HepG2 (cell line): ENCODE measurements around the gene NME9. TPM values are rescaled to one million over a fixed set of nuclear protein-coding genes. Genes with fewer than 3 reads are reported as not detected.

ENCODE experiments used
- ARNT2 ChIP-seq: sonication (generic); formaldehyde crosslinking; IDR thresholded peaks from 2 replicates; pipeline ENCODE4 v1.8.0; 2022; ENCODE audit warnings: mild to moderate bottlenecking, low read depth, missing genetic modification reagents, moderate library complexity
- HMG20B ChIP-seq: conservative IDR thresholded peaks from 2 replicates; pipeline ENCODE4 v1.6.1; 2016; ENCODE audit warnings: missing genetic modification reagents, missing compliant biosample characterization
- RARA ChIP-seq: IDR thresholded peaks from 2 replicates; pipeline ENCODE4 v1.6.1; 2016; ENCODE audit warnings: missing genetic modification reagents, missing compliant biosample characterization
- RELA ChIP-seq: sonication (generic); formaldehyde crosslinking; IDR thresholded peaks from 2 replicates; pipeline ENCODE4 v1.4.0; 2020; ENCODE audit warnings: missing genetic modification reagents
- RFX5 ChIP-seq: IDR thresholded peaks from 2 replicates; pipeline ENCODE4 v1.6.1; 2011; ENCODE audit warnings: low read depth, low read length, improper control_type of control experiment
- SOX13 ChIP-seq, 3 experiments: fragments of 450-650 bp in 1 of 3; sonication (generic) in 1 of 3; formaldehyde crosslinking in 1 of 3; IDR thresholded peaks in 2 of 3; conservative IDR thresholded peaks in 1 of 3; 2 replicates each; pipeline versions ENCODE4 v1.5.0 to v1.6.1; 2016 to 2020; ENCODE audit warnings: antibody characterized with exemption in 1 of 3, mild to moderate bottlenecking in 1 of 3, missing compliant biosample characterization in 1 of 3, missing genetic modification reagents in 1 of 3, moderate library complexity in 1 of 3
- XRCC5 ChIP-seq: fragments of 200-400 bp; formaldehyde crosslinking; optimal IDR thresholded peaks from 2 replicates; pipeline ENCODE3; 2017; ENCODE audit warnings: mild to moderate bottlenecking, low read length
- ZFP37 ChIP-seq: sonication (generic); formaldehyde crosslinking; IDR thresholded peaks from 2 replicates; pipeline ENCODE4 v1.4.0; 2020; ENCODE audit warnings: missing genetic modification reagents, borderline replicate concordance
- ZFP82 ChIP-seq: sonication (generic); formaldehyde crosslinking; IDR thresholded peaks from 2 replicates; pipeline ENCODE4 v1.5.1; 2020; ENCODE audit warnings: mild to moderate bottlenecking, missing genetic modification reagents, borderline replicate concordance
- ZNF333 ChIP-seq: sonication (generic); formaldehyde crosslinking; IDR thresholded peaks from 2 replicates; pipeline ENCODE4 v1.4.0; 2020; ENCODE audit warnings: mild to moderate bottlenecking, missing genetic modification reagents, borderline replicate concordance
- ZNF563 ChIP-seq: sonication (generic); formaldehyde crosslinking; IDR thresholded peaks from 2 replicates; pipeline ENCODE4 v1.8.0; 2022; ENCODE audit warnings: mild to moderate bottlenecking, moderate library complexity, missing genetic modification reagents
- ZNF772 ChIP-seq: sonication (generic); formaldehyde crosslinking; IDR thresholded peaks from 2 replicates; pipeline ENCODE4 v1.5.0; 2020; ENCODE audit warnings: mild to moderate bottlenecking, missing genetic modification reagents
- ZNF839 ChIP-seq: sonication (generic); formaldehyde crosslinking; IDR thresholded peaks from 2 replicates; pipeline ENCODE4 v1.4.0; 2020; ENCODE audit warnings: missing genetic modification reagents, mild to moderate bottlenecking, borderline replicate concordance
- ZNF850 ChIP-seq: sonication (generic); formaldehyde crosslinking; conservative IDR thresholded peaks from 2 replicates; pipeline ENCODE4 v1.9.0; 2021; ENCODE audit warnings: mild to moderate bottlenecking, missing genetic modification reagents
- ZNF878 ChIP-seq: sonication (generic); formaldehyde crosslinking; IDR thresholded peaks from 2 replicates; pipeline ENCODE4 v1.8.1; 2023; ENCODE audit warnings: mild to moderate bottlenecking, missing genetic modification reagents, moderate library complexity
- polyA plus RNA-seq, 8 experiments: library from polyadenylated mRNA; depleted of rRNA in 3 of 8; stranded (reverse) in 7 of 8; unstranded in 1 of 8; fragments of >200 nt; fragmentation: Illumina TruSeq in 4 of 8; extraction: Trizol in 4 of 8; gene quantifications; 2 replicates each; pipeline versions ENCODE4 v1.2.1 to v1.2.3, GENCODE V29; 2011 to 2016; ENCODE audit warnings: low read depth in 4 of 8, missing spikeins in 1 of 8, mixed read lengths in 1 of 8; ENCODE audit not compliant: insufficient read depth in 1 of 8
- total RNA-seq, 5 experiments: library from RNA; depleted of rRNA; stranded (reverse); fragments of >200 nt; fragmentation: Illumina TruSeq; extraction: Trizol; gene quantifications; 2 replicates each; pipeline ENCODE4 v1.2.3, GENCODE V29; 2016; ENCODE audit warnings: low read depth in 1 of 5
- TF ChIP-seq, protein P1 (sequence below): sonication (generic); formaldehyde crosslinking; IDR thresholded peaks from 2 replicates; pipeline ENCODE4 v1.5.0; 2020; ENCODE audit warnings: missing genetic modification reagents
- TF ChIP-seq, protein P2 (sequence below): sonication (generic); formaldehyde crosslinking; IDR thresholded peaks from 2 replicates; pipeline ENCODE4 v1.4.0; 2020; ENCODE audit warnings: missing genetic modification reagents, borderline replicate concordance
- TF ChIP-seq, protein P3 (sequence below): sonication (generic); formaldehyde crosslinking; IDR thresholded peaks from 2 replicates; pipeline ENCODE4 v1.5.0; 2020; ENCODE audit warnings: missing genetic modification reagents
- TF ChIP-seq, protein P4 (sequence below): IDR thresholded peaks from 2 replicates; pipeline ENCODE4 v1.6.1; 2016; ENCODE audit warnings: missing compliant biosample characterization, missing genetic modification reagents, borderline replicate concordance

The NME9 gene
- total and polyA plus RNA-seq, 2 of the 13 experiments (the other 11 are each of a cell fraction or from before 2014, with no cell fraction given) = not detected

DNA sequence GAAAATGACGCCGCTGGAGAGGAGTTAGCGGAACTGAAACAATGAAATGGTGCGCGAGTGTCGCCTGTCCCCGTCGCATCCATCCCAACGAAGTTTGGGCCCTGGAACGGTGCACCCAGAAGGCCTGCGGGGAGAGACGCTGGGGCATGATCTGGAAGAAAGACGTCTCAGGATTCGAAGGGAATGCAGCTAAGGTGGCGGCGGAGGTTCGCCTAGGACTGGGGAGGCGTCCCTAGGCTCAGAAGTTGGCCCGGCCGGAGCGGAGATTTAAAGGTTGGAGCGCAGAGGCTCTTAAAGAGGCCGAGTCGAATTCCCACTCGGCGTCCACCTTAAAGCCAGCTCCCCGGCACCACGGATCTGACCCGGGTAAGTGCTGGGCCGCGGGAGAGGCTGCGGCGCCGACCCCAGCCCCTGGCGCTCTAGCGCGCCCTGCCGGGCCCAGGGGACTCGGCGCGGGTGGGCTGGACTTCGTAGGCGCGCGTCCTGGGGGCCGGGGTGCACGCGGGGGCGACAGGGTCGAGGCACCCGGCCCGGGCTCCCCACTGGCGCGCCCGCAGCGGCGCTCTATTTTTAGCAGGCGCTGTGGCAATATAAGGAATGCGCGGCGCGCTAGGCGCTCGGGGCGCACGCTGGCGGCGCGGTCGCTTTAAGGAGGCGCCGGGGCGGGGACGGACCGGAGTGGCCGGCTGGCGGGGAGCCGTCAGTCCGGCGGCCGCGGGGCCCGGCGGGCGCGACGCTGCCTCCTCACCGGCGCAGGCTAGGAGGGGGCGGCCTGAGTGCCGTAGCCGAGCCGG, 18.5 kb upstream of the NME9 start, which contains the start of gene MRAS (continued):
- no peak for TF ChIP-seq ZNF878 (CRISPR knock-in tag)
- no peak for TF ChIP-seq ZNF850 (CRISPR knock-in tag)
- no peak for TF ChIP-seq ZNF333 (CRISPR knock-in tag)
- TF ChIP-seq RARA (CRISPR knock-in tag) = no peak
- TF ChIP-seq SOX13 (IDR thresholded peaks at IDR 0.05) = no peak
- TF ChIP-seq SOX13 (CRISPR knock-in tag; conservative IDR thresholded peaks at IDR 0.05 in 1 of 2, IDR thresholded peaks at IDR 0.05 in 1 of 2) = 0 out of 4 replicates have a peak, but pooled peaks of 1 of the 2 experiments have one; percentile 4
- no peak for TF ChIP-seq ZNF772 (CRISPR knock-in tag)
- TF ChIP-seq RFX5 = no peak
- no peak for TF ChIP-seq ZNF839 (CRISPR knock-in tag)
- no peak for TF ChIP-seq RELA
- TF ChIP-seq, protein P1, sequence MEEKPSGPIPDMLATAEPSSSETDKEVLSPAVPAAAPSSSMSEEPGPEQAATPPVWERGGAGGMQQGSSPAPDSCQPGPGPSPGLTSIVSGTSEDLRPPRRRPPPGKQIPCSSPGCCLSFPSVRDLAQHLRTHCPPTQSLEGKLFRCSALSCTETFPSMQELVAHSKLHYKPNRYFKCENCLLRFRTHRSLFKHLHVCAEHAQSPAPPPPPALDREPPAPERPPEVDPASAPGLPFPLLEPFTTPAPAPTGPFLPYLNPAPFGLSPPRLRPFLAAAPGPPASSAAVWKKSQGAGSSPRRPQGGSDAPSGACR (CRISPR knock-in tag) = no peak
- no peak for TF ChIP-seq ZFP37 (CRISPR knock-in tag)
- no peak for TF ChIP-seq HMG20B
- TF ChIP-seq, protein P2, sequence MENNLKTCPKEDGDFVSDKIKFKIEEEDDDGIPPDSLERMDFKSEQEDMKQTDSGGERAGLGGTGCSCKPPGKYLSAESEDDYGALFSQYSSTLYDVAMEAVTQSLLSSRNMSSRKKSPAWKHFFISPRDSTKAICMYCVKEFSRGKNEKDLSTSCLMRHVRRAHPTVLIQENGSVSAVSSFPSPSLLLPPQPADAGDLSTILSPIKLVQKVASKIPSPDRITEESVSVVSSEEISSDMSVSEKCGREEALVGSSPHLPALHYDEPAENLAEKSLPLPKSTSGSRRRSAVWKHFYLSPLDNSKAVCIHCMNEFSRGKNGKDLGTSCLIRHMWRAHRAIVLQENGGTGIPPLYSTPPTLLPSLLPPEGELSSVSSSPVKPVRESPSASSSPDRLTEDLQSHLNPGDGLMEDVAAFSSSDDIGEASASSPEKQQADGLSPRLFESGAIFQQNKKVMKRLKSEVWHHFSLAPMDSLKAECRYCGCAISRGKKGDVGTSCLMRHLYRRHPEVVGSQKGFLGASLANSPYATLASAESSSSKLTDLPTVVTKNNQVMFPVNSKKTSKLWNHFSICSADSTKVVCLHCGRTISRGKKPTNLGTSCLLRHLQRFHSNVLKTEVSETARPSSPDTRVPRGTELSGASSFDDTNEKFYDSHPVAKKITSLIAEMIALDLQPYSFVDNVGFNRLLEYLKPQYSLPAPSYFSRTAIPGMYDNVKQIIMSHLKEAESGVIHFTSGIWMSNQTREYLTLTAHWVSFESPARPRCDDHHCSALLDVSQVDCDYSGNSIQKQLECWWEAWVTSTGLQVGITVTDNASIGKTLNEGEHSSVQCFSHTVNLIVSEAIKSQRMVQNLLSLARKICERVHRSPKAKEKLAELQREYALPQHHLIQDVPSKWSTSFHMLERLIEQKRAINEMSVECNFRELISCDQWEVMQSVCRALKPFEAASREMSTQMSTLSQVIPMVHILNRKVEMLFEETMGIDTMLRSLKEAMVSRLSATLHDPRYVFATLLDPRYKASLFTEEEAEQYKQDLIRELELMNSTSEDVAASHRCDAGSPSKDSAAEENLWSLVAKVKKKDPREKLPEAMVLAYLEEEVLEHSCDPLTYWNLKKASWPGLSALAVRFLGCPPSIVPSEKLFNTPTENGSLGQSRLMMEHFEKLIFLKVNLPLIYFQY (CRISPR knock-in tag) = peak; percentile 90
- peak; percentile 48 for TF ChIP-seq XRCC5
- no peak for TF ChIP-seq ZFP82
- TF ChIP-seq, protein P3, sequence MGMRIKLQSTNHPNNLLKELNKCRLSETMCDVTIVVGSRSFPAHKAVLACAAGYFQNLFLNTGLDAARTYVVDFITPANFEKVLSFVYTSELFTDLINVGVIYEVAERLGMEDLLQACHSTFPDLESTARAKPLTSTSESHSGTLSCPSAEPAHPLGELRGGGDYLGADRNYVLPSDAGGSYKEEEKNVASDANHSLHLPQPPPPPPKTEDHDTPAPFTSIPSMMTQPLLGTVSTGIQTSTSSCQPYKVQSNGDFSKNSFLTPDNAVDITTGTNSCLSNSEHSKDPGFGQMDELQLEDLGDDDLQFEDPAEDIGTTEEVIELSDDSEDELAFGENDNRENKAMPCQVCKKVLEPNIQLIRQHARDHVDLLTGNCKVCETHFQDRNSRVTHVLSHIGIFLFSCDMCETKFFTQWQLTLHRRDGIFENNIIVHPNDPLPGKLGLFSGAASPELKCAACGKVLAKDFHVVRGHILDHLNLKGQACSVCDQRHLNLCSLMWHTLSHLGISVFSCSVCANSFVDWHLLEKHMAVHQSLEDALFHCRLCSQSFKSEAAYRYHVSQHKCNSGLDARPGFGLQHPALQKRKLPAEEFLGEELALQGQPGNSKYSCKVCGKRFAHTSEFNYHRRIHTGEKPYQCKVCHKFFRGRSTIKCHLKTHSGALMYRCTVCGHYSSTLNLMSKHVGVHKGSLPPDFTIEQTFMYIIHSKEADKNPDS (CRISPR knock-in tag) = no peak
- TF ChIP-seq ZNF563 = peak; percentile 84
- no peak for TF ChIP-seq ARNT2 (CRISPR knock-in tag)
- TF ChIP-seq, protein P4, sequence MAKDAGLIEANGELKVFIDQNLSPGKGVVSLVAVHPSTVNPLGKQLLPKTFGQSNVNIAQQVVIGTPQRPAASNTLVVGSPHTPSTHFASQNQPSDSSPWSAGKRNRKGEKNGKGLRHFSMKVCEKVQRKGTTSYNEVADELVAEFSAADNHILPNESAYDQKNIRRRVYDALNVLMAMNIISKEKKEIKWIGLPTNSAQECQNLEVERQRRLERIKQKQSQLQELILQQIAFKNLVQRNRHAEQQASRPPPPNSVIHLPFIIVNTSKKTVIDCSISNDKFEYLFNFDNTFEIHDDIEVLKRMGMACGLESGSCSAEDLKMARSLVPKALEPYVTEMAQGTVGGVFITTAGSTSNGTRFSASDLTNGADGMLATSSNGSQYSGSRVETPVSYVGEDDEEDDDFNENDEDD (CRISPR knock-in tag) = no peak; the same call in 1 of the 2 replicates
